Gastroesophageal sphincter (tissue), 3 donors: ENCODE measurements around the gene NIPAL4.

ENCODE experiments used
- CTCF ChIP-seq, 4 experiments: fragments of 200-600 bp in 2 of 4; fragments of 450-650 bp in 2 of 4; sonication (generic) in 1 of 4; IDR thresholded peaks; one replicate each; pipeline ENCODE4 v1.5.1; 2017 to 2019; ENCODE audit warnings: antibody characterized with exemption in 4 of 4, mild to moderate bottlenecking in 2 of 4, moderate library complexity in 2 of 4
- POLR2A ChIP-seq, 2 donors: fragments of 450-650 bp; IDR thresholded peaks; one replicate each; pipeline ENCODE4 v1.6.1; 2017; ENCODE audit warnings: antibody characterized with exemption in 2 of 2, mild to moderate bottlenecking in 2 of 2, moderate library complexity in 1 of 2
- POLR2AphosphoS5 ChIP-seq: sonication (generic); formaldehyde crosslinking; IDR thresholded peaks from one replicate; pipeline ENCODE4 v1.6.1; 2017; ENCODE audit warnings: antibody characterized with exemption

GRCh38 chr5:157455057-157455456, 5.0 kb upstream of the NIPAL4 start:
- no peak for TF ChIP-seq POLR2A (IDR thresholded peaks at IDR 0.05)
- TF ChIP-seq CTCF (IDR thresholded peaks at IDR 0.05), result no peak
- TF ChIP-seq POLR2AphosphoS5, result no peak
